OCI-LY7 (cell line): ENCODE results near the gene MTCL1. TPM values are rescaled to one million over a fixed set of nuclear protein-coding genes. Genes with fewer than 3 reads are reported as not detected.

ENCODE experiments used
- BruUV-seq: library from RNA; stranded (reverse); fragments of 400-500 nt; replicated peaks from 2 replicates; lab custom pipeline; 2021; lab: Mats Ljungman, UMichigan
- CTCF ChIA-PET: fragments of 300-600 bp; sonication (Branson Sonifier 250); formaldehyde crosslinking; loops from one replicate; lab custom pipeline; 2022; ENCODE audit warnings: antibody characterized with exemption; ENCODE audit not compliant: unreplicated experiment; lab: Charles Lee
- POLR2A ChIA-PET: fragments of 300-600 bp; sonication (Branson Sonifier 250); formaldehyde crosslinking; loops from one replicate; lab custom pipeline; 2022; ENCODE audit warnings: antibody characterized with exemption; lab: Charles Lee
- DNase-seq: peaks from one replicate; pipeline ENCODE4 v3.0.0-alpha.2; 2015; ENCODE audit warnings: low spot score
- H2AFZ ChIP-seq: fragments of 200-600 bp; sonication (generic), shearing (Covaris generic); 2 replicates; pipeline ENCODE4 v1.6.1; 2014; ENCODE audit warnings: mild to moderate bottlenecking, antibody characterized with exemption, low read length, moderate library complexity
- H3K27ac ChIP-seq: fragments of 200-600 bp; sonication (generic); 2 replicates; pipeline ENCODE4 v1.5.1; 2014; ENCODE audit warnings: mixed run types, low read depth, mild to moderate bottlenecking, moderate library complexity, low read length, inconsistent platforms; ENCODE audit not compliant: poor library complexity, severe bottlenecking
- H3K36me3 ChIP-seq: fragments of 200-600 bp; sonication (generic); 2 replicates; pipeline ENCODE4 v1.6.1; 2014; ENCODE audit warnings: mild to moderate bottlenecking, antibody characterized with exemption, low read length, moderate library complexity, mixed read lengths; ENCODE audit not compliant: insufficient read depth
- H3K4me1 ChIP-seq: fragments of 200-600 bp; sonication (generic); 2 replicates; pipeline ENCODE4 v1.5.1; 2014; ENCODE audit warnings: mild to moderate bottlenecking, low read length; ENCODE audit not compliant: insufficient read depth, poor library complexity, severe bottlenecking
- H3K4me2 ChIP-seq: fragments of 200-600 bp; sonication (generic); 2 replicates; pipeline ENCODE4 v1.6.1; 2014; ENCODE audit warnings: mild to moderate bottlenecking, low read length
- H3K4me3 ChIP-seq: fragments of 200-600 bp; sonication (generic); 2 replicates; pipeline ENCODE4 v1.5.1; 2014; ENCODE audit warnings: mild to moderate bottlenecking, low read depth, low read length; ENCODE audit not compliant: poor library complexity, severe bottlenecking
- H3K79me2 ChIP-seq: fragments of 200-600 bp; sonication (generic); 2 replicates; pipeline ENCODE4 v1.6.1; 2016; ENCODE audit warnings: low read depth, mild to moderate bottlenecking, low read length, moderate library complexity, mixed read lengths; ENCODE audit not compliant: insufficient read depth
- H3K9me2 ChIP-seq: fragments of 200-600 bp; sonication (generic); 2 replicates; pipeline ENCODE4 v1.6.1; 2016; ENCODE audit warnings: mild to moderate bottlenecking, low read length, mixed read lengths; ENCODE audit not compliant: insufficient read depth
- H3K9me3 ChIP-seq: fragments of 200-600 bp; sonication (generic); 2 replicates; pipeline ENCODE4 v1.6.1; 2014; ENCODE audit warnings: mild to moderate bottlenecking, mixed run types, low read length, mixed read lengths
- H4K20me1 ChIP-seq: fragments of 200-600 bp; sonication (generic); 2 replicates; pipeline ENCODE4 v1.6.1; 2014; ENCODE audit warnings: mild to moderate bottlenecking, antibody characterized with exemption, low read length, moderate library complexity, mixed read lengths; ENCODE audit not compliant: insufficient read depth
- CTCF ChIP-seq: fragments of 200-600 bp; sonication (generic); conservative IDR thresholded peaks from 2 replicates; pipeline ENCODE4 v1.5.1; 2014; ENCODE audit warnings: mild to moderate bottlenecking, antibody characterized with exemption, low read length, moderate library complexity, mixed read lengths
- EZH2phosphoT487 ChIP-seq: fragments of 200-600 bp; sonication (generic); IDR thresholded peaks from 2 replicates; pipeline ENCODE4 v1.6.1; 2018; ENCODE audit warnings: low read depth, borderline replicate concordance, mild to moderate bottlenecking, mixed run types, antibody characterized with exemption, low read length, moderate library complexity, mixed read lengths
- intact Hi-C: fragments of 100-400 bp; cut with micrococcal nuclease; formaldehyde crosslinking; loops from one replicate; pipeline ENCODE4 v1.10.0; 2022; ENCODE audit not compliant: unreplicated experiment
- total RNA-seq, 2 experiments: library from RNA; depleted of rRNA in 1 of 2; stranded (reverse); fragments of >200 nt in 1 of 2; shearing (Covaris generic) in 1 of 2; gene quantifications; 2 replicates each; pipeline ENCODE4 v1.2.3, GENCODE V29; 2014 to 2022

Gene MTCL1
- total RNA-seq, 2 experiments from 2014 or later: 96.8 to 159 TPM

GRCh38 chr18:8685141-8685913 lies 20.0 kb upstream of the MTCL1 start:
- no peak for TF ChIP-seq CTCF
- TF ChIP-seq EZH2phosphoT487: no peak
- BruUV-seq: no TSS peak
- H3K4me2 ChIP-seq: no peak overlapping the region
- no peak overlapping the region for H2AFZ ChIP-seq
- H3K79me2 ChIP-seq: no peaks in the 10 kb centered on the region
- ChIA-PET CTCF (no interaction called here), POLR2A (interaction anchor here (0.6 to 1.2 kb wide), 3 partner anchors 12 to 201 kb away, joined by 3 to 4 read pairs (median 4); no protein-coding TSS in a partner anchor)
- no peaks in the 10 kb centered on the region for H4K20me1 ChIP-seq
- no peak overlapping the region for H3K27ac ChIP-seq
- no peak for DNase-seq
- no peaks in the 10 kb centered on the region for H3K9me2 ChIP-seq
- no peaks in the 10 kb centered on the region for H3K4me1 ChIP-seq
- intact Hi-C loops: no loop called here
- H3K36me3 ChIP-seq: no peaks in the 10 kb centered on the region
- H3K4me3 ChIP-seq: no peak overlapping the region
- no peaks in the 10 kb centered on the region for H3K9me3 ChIP-seq

GRCh38 chr18:8685914-8686216 lies 19.5 kb upstream of the MTCL1 start:
- Histone ChIP-seq H3K79me2 (no peaks in the 10 kb centered on the region), H3K4me3 (no peak overlapping the region), H3K27ac (no peak overlapping the region), H3K36me3 (no peaks in the 10 kb centered on the region), H3K9me3 (no peaks in the 10 kb centered on the region), H3K4me1 (no peaks in the 10 kb centered on the region), H3K4me2 (no peak overlapping the region), H4K20me1 (no peaks in the 10 kb centered on the region), H3K9me2 (no peaks in the 10 kb centered on the region), H2AFZ (no peak overlapping the region)
- ChIA-PET POLR2A (interaction anchor here (0.6 to 1.2 kb wide), 3 partner anchors 12 to 201 kb away, joined by 3 to 4 read pairs (median 4); no protein-coding TSS in a partner anchor), CTCF (no interaction called here)
- no TSS peak for BruUV-seq
- intact Hi-C loops: no loop called here
- no peak for DNase-seq
- TF ChIP-seq EZH2phosphoT487 (no peak), CTCF (no peak)

- no peaks in the 10 kb centered on the region for H3K9me2 ChIP-seq
- intact Hi-C loops: no loop called here
- H3K4me2 ChIP-seq: no peak overlapping the region
- DNase-seq: no peak
- no peaks in the 10 kb centered on the region for H3K4me1 ChIP-seq
- H3K27ac ChIP-seq: no peak overlapping the region
- ChIA-PET POLR2A (interaction anchor here (0.5 to 1.2 kb wide), 3 partner anchors 15 to 209 kb away, joined by 3 read pairs; no protein-coding TSS in a partner anchor), CTCF (no interaction called here)
- BruUV-seq: no TSS peak
- no peaks in the 10 kb centered on the region for H4K20me1 ChIP-seq
- H3K4me3 ChIP-seq: no peak overlapping the region
- no peaks in the 10 kb centered on the region for H3K9me3 ChIP-seq
- TF ChIP-seq EZH2phosphoT487: no peak
- H3K36me3 ChIP-seq: no peaks in the 10 kb centered on the region
- H2AFZ ChIP-seq: no peak overlapping the region
- H3K79me2 ChIP-seq: no peaks in the 10 kb centered on the region
Measured at GRCh38 chr18:8686611-8687010, 18.7 kb upstream of the MTCL1 start.
